Effector memory CD8-positive, alpha-beta T cell (primary cell): ENCODE results near the gene MRAP.
"Not testable (repeated sequence)": the region's sequence is repeated elsewhere in the genome, so short reads cannot be mapped to it uniquely, and the experiment has no call there.

Source experiments
- ATAC-seq: fragments of 150-1000 bp; cut with Tn5 transposase; replicated peaks from 2 replicates; pipeline ENCODE4 v1.10.0; 2021; ENCODE audit warnings: mild to moderate bottlenecking, moderate library complexity
- DNase-seq, 3 experiments: peaks; one replicate each; pipeline ENCODE4 v3.0.0; 2021
- H3K27ac Mint-ChIP-seq, 2 donors: one replicate each; pipeline ENCODE4 v1.8.0; 2022; ENCODE audit warnings: mild to moderate bottlenecking in 2 of 2, mixed read lengths in 2 of 2, moderate library complexity in 2 of 2
- H3K27me3 Mint-ChIP-seq, 2 donors: one replicate each; pipeline ENCODE4 v1.8.0; 2022; ENCODE audit warnings: mixed read lengths in 2 of 2
- H3K36me3 Mint-ChIP-seq: one replicate; pipeline ENCODE4 v1.8.0; 2022; ENCODE audit warnings: mild to moderate bottlenecking, moderate library complexity, mixed read lengths; ENCODE audit not compliant: insufficient read depth
- H3K4me1 Mint-ChIP-seq, 2 donors: one replicate each; pipeline ENCODE4 v1.8.0; 2022; ENCODE audit warnings: low read depth in 2 of 2, mixed read lengths in 2 of 2
- H3K4me3 Mint-ChIP-seq, 2 donors: one replicate each; pipeline ENCODE4 v1.8.0; 2022; ENCODE audit warnings: mild to moderate bottlenecking in 2 of 2, mixed read lengths in 2 of 2, moderate library complexity in 2 of 2
- H3K9me3 Mint-ChIP-seq, 2 donors: one replicate each; pipeline ENCODE4 v1.8.0; 2022; ENCODE audit warnings: mixed read lengths in 2 of 2

MRAP gene

GRCh38 chr21:32306021-32306780 is 7.5 kb downstream of the MRAP start:
- ATAC-seq (no peak), DNase-seq (no peak)
- no peaks in the 10 kb centered on the region for H3K9me3 Mint-ChIP-seq
- H3K27ac Mint-ChIP-seq: no peak overlapping the region
- no peak overlapping the region for H3K4me3 Mint-ChIP-seq
- H3K27me3 Mint-ChIP-seq: no peaks in the 10 kb centered on the region
- H3K4me1 Mint-ChIP-seq: peaks cover 0 to 3% of the 10 kb centered on the region in 2 donors
- peaks cover 6% of the 10 kb centered on the region for H3K36me3 Mint-ChIP-seq

GRCh38 chr21:32307706-32308105 is 9.1 kb downstream of the MRAP start:
- DNase-seq (no peak), ATAC-seq (no peak)
- Mint-ChIP-seq H3K27me3 (no peaks in the 10 kb centered on the region), H3K36me3 (peaks cover 6% of the 10 kb centered on the region), H3K4me3 (no peak overlapping the region), H3K9me3 (no peaks in the 10 kb centered on the region), H3K27ac (no peak overlapping the region), H3K4me1 (peaks cover 0 to 3% of the 10 kb centered on the region in 2 donors)

GRCh38 chr21:32308696-32309095 is 10.0 kb downstream of the MRAP start:
- Mint-ChIP-seq H3K9me3 (no peaks in the 10 kb centered on the region), H3K27ac (no peak overlapping the region), H3K36me3 (peaks cover 12% of the 10 kb centered on the region), H3K4me3 (no peak overlapping the region), H3K27me3 (no peaks in the 10 kb centered on the region), H3K4me1 (peaks cover 0 to 3% of the 10 kb centered on the region in 2 donors)
- DNase-seq: no peak
- no peak for ATAC-seq

- H3K27me3 Mint-ChIP-seq: no peaks in the 10 kb centered on the region
- DNase-seq: no peak
- no peak overlapping the region for H3K4me3 Mint-ChIP-seq
- no peak for ATAC-seq
- no peak overlapping the region for H3K27ac Mint-ChIP-seq
- peaks cover 0 to 3% of the 10 kb centered on the region in 2 donors for H3K4me1 Mint-ChIP-seq
- peaks cover 9% of the 10 kb centered on the region for H3K36me3 Mint-ChIP-seq
- H3K9me3 Mint-ChIP-seq: no peaks in the 10 kb centered on the region
These were observed 11.3 kb downstream of the MRAP start for GRCh38 chr21:32309906-32310460.

- H3K4me1 Mint-ChIP-seq, H3K27ac Mint-ChIP-seq, H3K9me3 Mint-ChIP-seq, ATAC-seq, DNase-seq, H3K4me3 Mint-ChIP-seq, H3K27me3 Mint-ChIP-seq: not testable (repeated sequence)
- peaks cover 16% of the 10 kb centered on the region for H3K36me3 Mint-ChIP-seq
These were observed 12.3 kb downstream of the MRAP start for GRCh38 chr21:32310976-32311375.

GRCh38 chr21:32311621-32312020 is 13.0 kb downstream of the MRAP start:
- DNase-seq: no peak
- no peak overlapping the region for H3K27ac Mint-ChIP-seq
- H3K9me3 Mint-ChIP-seq: no peaks in the 10 kb centered on the region
- no peaks in the 10 kb centered on the region for H3K27me3 Mint-ChIP-seq
- peaks cover 0 to under 1% of the 10 kb centered on the region in 2 donors for H3K4me1 Mint-ChIP-seq
- ATAC-seq: no peak
- peaks cover 18% of the 10 kb centered on the region for H3K36me3 Mint-ChIP-seq
- no peak overlapping the region for H3K4me3 Mint-ChIP-seq

GRCh38 chr21:32312326-32312725 is 13.7 kb downstream of the MRAP start:
- no peaks in the 10 kb centered on the region for H3K4me1 Mint-ChIP-seq
- ATAC-seq (no peak), DNase-seq (no peak)
- no peaks in the 10 kb centered on the region for H3K27me3 Mint-ChIP-seq
- no peak overlapping the region for H3K4me3 Mint-ChIP-seq
- H3K9me3 Mint-ChIP-seq: no peaks in the 10 kb centered on the region
- H3K27ac Mint-ChIP-seq: no peak overlapping the region
- peaks cover 20% of the 10 kb centered on the region for H3K36me3 Mint-ChIP-seq

GRCh38 chr21:32312976-32313375 is 14.3 kb downstream of the MRAP start:
- no peaks in the 10 kb centered on the region for H3K27me3 Mint-ChIP-seq
- H3K27ac Mint-ChIP-seq: no peak overlapping the region
- H3K4me1 Mint-ChIP-seq: no peaks in the 10 kb centered on the region
- H3K9me3 Mint-ChIP-seq: no peaks in the 10 kb centered on the region
- ATAC-seq (no peak), DNase-seq (no peak)
- H3K4me3 Mint-ChIP-seq: no peak overlapping the region
- H3K36me3 Mint-ChIP-seq: peaks cover 23% of the 10 kb centered on the region

GRCh38 chr21:32314806-32315205 is 16.2 kb downstream of the MRAP start:
- no peak overlapping the region for H3K27ac Mint-ChIP-seq
- peaks cover 31% of the 10 kb centered on the region for H3K36me3 Mint-ChIP-seq

GRCh38 chr21:32315511-32316281 is 17.0 kb downstream of the MRAP start:
- peak overlapping the region in 1 of 2 donors; percentile 63 for H3K27ac Mint-ChIP-seq
- no peak for ATAC-seq
- no peaks in the 10 kb centered on the region for H3K9me3 Mint-ChIP-seq
- no peaks in the 10 kb centered on the region for H3K27me3 Mint-ChIP-seq
- peaks cover 35% of the 10 kb centered on the region for H3K36me3 Mint-ChIP-seq
- H3K4me1 Mint-ChIP-seq: no peaks in the 10 kb centered on the region
- no peak for DNase-seq
- no peak overlapping the region for H3K4me3 Mint-ChIP-seq

More at GRCh38 chr21:32314806-32315205, 16.2 kb downstream of the MRAP start:
- ATAC-seq (no peak), DNase-seq (no peak)
- H3K4me3 Mint-ChIP-seq: no peak overlapping the region
- H3K27me3 Mint-ChIP-seq: no peaks in the 10 kb centered on the region
- H3K9me3 Mint-ChIP-seq: no peaks in the 10 kb centered on the region
- no peaks in the 10 kb centered on the region for H3K4me1 Mint-ChIP-seq

GRCh38 chr21:32316361-32317215 is 17.9 kb downstream of the MRAP start:
- ATAC-seq (no peak), DNase-seq (no peak)
- no peak overlapping the region for H3K4me3 Mint-ChIP-seq
- no peaks in the 10 kb centered on the region for H3K4me1 Mint-ChIP-seq
- H3K27ac Mint-ChIP-seq: peak overlapping the region in 1 of 2 donors; percentile 63
- peaks cover 38% of the 10 kb centered on the region for H3K36me3 Mint-ChIP-seq
- H3K27me3 Mint-ChIP-seq: no peaks in the 10 kb centered on the region
- H3K9me3 Mint-ChIP-seq: no peaks in the 10 kb centered on the region

- no peak overlapping the region for H3K27ac Mint-ChIP-seq
- H3K36me3 Mint-ChIP-seq: peaks cover 38% of the 10 kb centered on the region
- no peak overlapping the region for H3K4me3 Mint-ChIP-seq
- no peaks in the 10 kb centered on the region for H3K9me3 Mint-ChIP-seq
- DNase-seq (no peak), ATAC-seq (no peak)
- H3K27me3 Mint-ChIP-seq: no peaks in the 10 kb centered on the region
- H3K4me1 Mint-ChIP-seq: no peaks in the 10 kb centered on the region
These were observed 19.1 kb downstream of the MRAP start for GRCh38 chr21:32317726-32318125.

GRCh38 chr21:32319012-32319411 is 20.4 kb downstream of the MRAP start:
- Mint-ChIP-seq H3K4me1 (no peaks in the 10 kb centered on the region), H3K4me3 (no peak overlapping the region), H3K27me3 (no peaks in the 10 kb centered on the region), H3K9me3 (no peaks in the 10 kb centered on the region), H3K36me3 (peaks cover 39% of the 10 kb centered on the region), H3K27ac (peak overlapping the region in 1 of 2 donors; percentile 26)
- ATAC-seq (no peak), DNase-seq (no peak)
